ENCODE results near the gene ERVK3-1.

Gene ERVK3-1

GRCh38 chr19:58319241-58319640, 14.1 kb downstream of the ERVK3-1 start:
- Histone ChIP-seq H4K20me1 (ENCODE audit: insufficient read depth, low read length) (no peaks in the 10 kb centered on the region), H3F3A (ENCODE audit: insufficient read depth, low read length) (no peaks in the 10 kb centered on the region), H3K4me1 (ENCODE audit: insufficient read depth, low read length, severe bottlenecking) (no peaks in the 10 kb centered on the region), H3K27me3 (ENCODE audit: insufficient read depth, low read length) (no peaks in the 10 kb centered on the region), H3K27ac (ENCODE audit: low read depth, low read length, poor library complexity, severe bottlenecking) (no peak overlapping the region), H3K9me3 (ENCODE audit: low read length) (no peaks in the 10 kb centered on the region), H2AFZ (ENCODE audit: low read length) (no peak overlapping the region), H3K36me3 (ENCODE audit: insufficient read depth, low read length) (peaks cover 17% of the 10 kb centered on the region), H3K79me2 (ENCODE audit: insufficient read depth, low read length) (no peaks in the 10 kb centered on the region), H3K4me3 (ENCODE audit: low read depth, low read length, poor library complexity, severe bottlenecking) (no peak overlapping the region), H3K9me2 (ENCODE audit: low read depth, low read length) (no peaks in the 10 kb centered on the region), H3K9ac (ENCODE audit: low read length) (no peak overlapping the region), H3K4me2 (ENCODE audit: low read length) (no peak overlapping the region)
- TF ChIP-seq EZH2 (IDR thresholded peaks at IDR 0.05; ENCODE audit: borderline replicate concordance, low read length), result no peak
- TF ChIP-seq CTCF (IDR thresholded peaks at IDR 0.05; ENCODE audit: low read length), result no peak

- TF ChIP-seq CTCF (IDR thresholded peaks at IDR 0.05; ENCODE audit: low read length) (no peak), EZH2 (IDR thresholded peaks at IDR 0.05; ENCODE audit: borderline replicate concordance, low read length) (no peak)
These were observed 20.3 kb downstream of the ERVK3-1 start for GRCh38 chr19:58325311-58326022.

GRCh38 chr19:58326501-58326913, 21.3 kb downstream of the ERVK3-1 start:
- peak overlapping the region; percentile 80 for H3K9ac ChIP-seq (ENCODE audit: low read length)
- no peak overlapping the region for H2AFZ ChIP-seq (ENCODE audit: low read length)
- TF ChIP-seq EZH2 (IDR thresholded peaks at IDR 0.05; ENCODE audit: borderline replicate concordance, low read length) (no peak), CTCF (IDR thresholded peaks at IDR 0.05; ENCODE audit: low read length) (no peak)
- H3K4me1 ChIP-seq (ENCODE audit: insufficient read depth, low read length, severe bottlenecking), result peaks cover 34% of the 10 kb centered on the region
- no peaks in the 10 kb centered on the region for H3F3A ChIP-seq (ENCODE audit: insufficient read depth, low read length)
- no peaks in the 10 kb centered on the region for H3K79me2 ChIP-seq (ENCODE audit: insufficient read depth, low read length)
- H3K9me3 ChIP-seq (ENCODE audit: low read length), result no peaks in the 10 kb centered on the region
- no peak overlapping the region for H3K27ac ChIP-seq (ENCODE audit: low read depth, low read length, poor library complexity, severe bottlenecking)
- peak overlapping the region; percentile 71 for H3K4me2 ChIP-seq (ENCODE audit: low read length)
- H3K36me3 ChIP-seq (ENCODE audit: insufficient read depth, low read length), result no peaks in the 10 kb centered on the region
- H4K20me1 ChIP-seq (ENCODE audit: insufficient read depth, low read length), result no peaks in the 10 kb centered on the region
- no peaks in the 10 kb centered on the region for H3K9me2 ChIP-seq (ENCODE audit: low read depth, low read length)
- peak overlapping the region; percentile 74 for H3K4me3 ChIP-seq (ENCODE audit: low read depth, low read length, poor library complexity, severe bottlenecking)
- no peaks in the 10 kb centered on the region for H3K27me3 ChIP-seq (ENCODE audit: insufficient read depth, low read length)

More at GRCh38 chr19:58325311-58326022, 20.3 kb downstream of the ERVK3-1 start:
- H3K4me1 ChIP-seq (ENCODE audit: insufficient read depth, low read length, severe bottlenecking), result peaks cover 34% of the 10 kb centered on the region
- H3K9me3 ChIP-seq (ENCODE audit: low read length), result no peaks in the 10 kb centered on the region
- H3K9ac ChIP-seq (ENCODE audit: low read length), result peak overlapping the region; percentile 80; the same call in 1 of the 2 replicates
- peak overlapping the region; percentile 74 for H3K4me3 ChIP-seq (ENCODE audit: low read depth, low read length, poor library complexity, severe bottlenecking)
- peak overlapping the region; percentile 71 for H3K4me2 ChIP-seq (ENCODE audit: low read length)
- H4K20me1 ChIP-seq (ENCODE audit: insufficient read depth, low read length), result no peaks in the 10 kb centered on the region
- no peaks in the 10 kb centered on the region for H3K36me3 ChIP-seq (ENCODE audit: insufficient read depth, low read length)
- H3K27ac ChIP-seq (ENCODE audit: low read depth, low read length, poor library complexity, severe bottlenecking), result peak overlapping the region; percentile 5
- H3K79me2 ChIP-seq (ENCODE audit: insufficient read depth, low read length), result no peaks in the 10 kb centered on the region
- no peaks in the 10 kb centered on the region for H3K27me3 ChIP-seq (ENCODE audit: insufficient read depth, low read length)
- H2AFZ ChIP-seq (ENCODE audit: low read length), result no peak overlapping the region
- no peaks in the 10 kb centered on the region for H3K9me2 ChIP-seq (ENCODE audit: low read depth, low read length)
- no peaks in the 10 kb centered on the region for H3F3A ChIP-seq (ENCODE audit: insufficient read depth, low read length)
